Progenitor cell of endocrine pancreas (in vitro differentiated cells): ENCODE results near the gene TULP1. TPM values are rescaled to one million over a fixed set of nuclear protein-coding genes. Genes with fewer than 3 reads are reported as not detected.

Experiments
- DNase-seq: peaks from one replicate; pipeline ENCODE4 v3.0.0; 2021; ENCODE audit warnings: low spot score; ENCODE audit not compliant: unreplicated experiment
- H3K27ac Mint-ChIP-seq: 2 replicates; pipeline ENCODE4 v1.8.0; 2021; ENCODE audit warnings: mild to moderate bottlenecking, moderate library complexity, mixed read lengths
- H3K27me3 Mint-ChIP-seq: 2 replicates; pipeline ENCODE4 v1.8.0; 2021; ENCODE audit warnings: mixed read lengths
- H3K36me3 Mint-ChIP-seq: 2 replicates; pipeline ENCODE4 v1.8.0; 2022; ENCODE audit warnings: mixed read lengths; ENCODE audit not compliant: insufficient read depth
- H3K4me1 Mint-ChIP-seq: 2 replicates; pipeline ENCODE4 v1.8.0; 2021; ENCODE audit warnings: low read depth, mixed read lengths
- H3K4me3 Mint-ChIP-seq: 2 replicates; pipeline ENCODE4 v1.8.0; 2021; ENCODE audit warnings: low read depth, mild to moderate bottlenecking, moderate library complexity, mixed read lengths
- H3K9me3 Mint-ChIP-seq: 2 replicates; pipeline ENCODE4 v1.8.0; 2021; ENCODE audit warnings: low read depth, mixed read lengths
- total RNA-seq: library from RNA; stranded (reverse); gene quantifications from 2 replicates; pipeline ENCODE4 v1.2.1, GENCODE V29; 2021
- TF ChIP-seq, protein P1 (sequence below): fragments of 200-600 bp; sonication (generic); IDR thresholded peaks from one replicate; pipeline ENCODE4 v1.5.0; 2021; ENCODE audit warnings: antibody characterized with exemption, mild to moderate bottlenecking; ENCODE audit not compliant: unreplicated experiment

The TULP1 gene
- total RNA-seq, 1 donor from 2014 or later = 0.22 TPM

DNA sequence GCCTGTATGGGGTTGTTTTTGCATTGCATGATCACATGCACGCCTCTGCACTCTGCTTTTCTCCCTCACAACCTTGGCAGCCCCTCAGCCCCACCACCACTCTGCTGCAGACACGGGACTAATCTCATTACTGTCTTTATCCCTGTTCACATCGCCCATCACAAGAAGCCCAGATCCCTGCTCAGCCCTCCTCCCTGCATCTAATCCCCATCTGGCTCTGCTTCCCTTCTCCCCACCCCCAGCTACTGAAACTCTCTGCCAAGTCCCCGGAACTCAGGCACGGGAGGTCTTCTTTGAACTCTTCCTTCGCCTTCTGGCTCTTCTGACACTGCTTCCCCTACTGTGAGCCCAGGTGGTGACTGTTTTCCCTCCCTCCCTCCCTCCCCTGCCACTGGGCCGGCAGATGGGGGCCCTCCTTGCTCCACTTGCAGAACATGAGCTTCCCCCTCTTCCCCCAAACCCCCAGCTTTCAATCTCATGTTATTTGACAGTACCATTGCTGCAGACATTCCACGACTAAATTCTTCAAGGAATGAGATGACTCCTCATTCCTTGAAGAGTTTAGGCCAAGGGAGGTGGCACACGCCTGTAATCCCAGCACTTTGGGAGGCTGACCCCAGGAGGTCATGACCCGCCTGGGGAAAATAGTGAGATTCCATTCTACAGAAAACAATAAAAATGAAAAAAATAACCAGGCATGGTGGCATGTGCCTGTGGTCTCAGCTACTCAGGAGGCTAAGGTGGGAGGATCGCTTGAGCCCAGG, 21.9 kb upstream of the TULP1 start:
- no peak for DNase-seq
- TF ChIP-seq, protein P1, sequence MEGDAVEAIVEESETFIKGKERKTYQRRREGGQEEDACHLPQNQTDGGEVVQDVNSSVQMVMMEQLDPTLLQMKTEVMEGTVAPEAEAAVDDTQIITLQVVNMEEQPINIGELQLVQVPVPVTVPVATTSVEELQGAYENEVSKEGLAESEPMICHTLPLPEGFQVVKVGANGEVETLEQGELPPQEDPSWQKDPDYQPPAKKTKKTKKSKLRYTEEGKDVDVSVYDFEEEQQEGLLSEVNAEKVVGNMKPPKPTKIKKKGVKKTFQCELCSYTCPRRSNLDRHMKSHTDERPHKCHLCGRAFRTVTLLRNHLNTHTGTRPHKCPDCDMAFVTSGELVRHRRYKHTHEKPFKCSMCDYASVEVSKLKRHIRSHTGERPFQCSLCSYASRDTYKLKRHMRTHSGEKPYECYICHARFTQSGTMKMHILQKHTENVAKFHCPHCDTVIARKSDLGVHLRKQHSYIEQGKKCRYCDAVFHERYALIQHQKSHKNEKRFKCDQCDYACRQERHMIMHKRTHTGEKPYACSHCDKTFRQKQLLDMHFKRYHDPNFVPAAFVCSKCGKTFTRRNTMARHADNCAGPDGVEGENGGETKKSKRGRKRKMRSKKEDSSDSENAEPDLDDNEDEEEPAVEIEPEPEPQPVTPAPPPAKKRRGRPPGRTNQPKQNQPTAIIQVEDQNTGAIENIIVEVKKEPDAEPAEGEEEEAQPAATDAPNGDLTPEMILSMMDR = no peak
- Mint-ChIP-seq H3K27ac (no peak overlapping the region), H3K36me3 (no peaks in the 10 kb centered on the region), H3K4me1 (peaks cover 2% of the 10 kb centered on the region), H3K4me3 (no peak overlapping the region), H3K27me3 (peaks cover 8% of the 10 kb centered on the region), H3K9me3 (no peaks in the 10 kb centered on the region)

DNA sequence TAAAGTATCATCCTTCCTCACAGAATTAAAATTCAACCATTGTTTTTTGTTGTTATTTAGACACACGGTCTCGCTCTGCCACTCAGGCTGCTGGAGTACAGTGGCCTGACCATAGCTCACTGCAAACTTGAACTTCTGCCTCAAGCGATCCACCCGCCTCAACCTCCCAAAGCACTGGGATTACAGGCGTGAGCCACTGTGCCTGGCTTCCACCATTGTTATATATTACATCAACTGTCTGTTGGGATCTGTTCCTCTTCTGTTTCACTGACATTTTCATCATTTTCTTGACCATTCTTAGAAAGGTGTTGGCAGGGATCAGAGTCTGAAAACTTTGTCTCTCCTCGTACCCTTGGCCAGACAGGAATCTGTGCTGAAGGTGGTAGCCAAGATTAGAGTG, 21.3 kb upstream of the TULP1 start:
- Mint-ChIP-seq H3K27me3 (peaks cover 8% of the 10 kb centered on the region), H3K4me3 (no peak overlapping the region), H3K9me3 (no peaks in the 10 kb centered on the region), H3K27ac (no peak overlapping the region), H3K36me3 (no peaks in the 10 kb centered on the region), H3K4me1 (peaks cover 2% of the 10 kb centered on the region)
- DNase-seq = no peak
- TF ChIP-seq, protein P1 = no peak

DNA sequence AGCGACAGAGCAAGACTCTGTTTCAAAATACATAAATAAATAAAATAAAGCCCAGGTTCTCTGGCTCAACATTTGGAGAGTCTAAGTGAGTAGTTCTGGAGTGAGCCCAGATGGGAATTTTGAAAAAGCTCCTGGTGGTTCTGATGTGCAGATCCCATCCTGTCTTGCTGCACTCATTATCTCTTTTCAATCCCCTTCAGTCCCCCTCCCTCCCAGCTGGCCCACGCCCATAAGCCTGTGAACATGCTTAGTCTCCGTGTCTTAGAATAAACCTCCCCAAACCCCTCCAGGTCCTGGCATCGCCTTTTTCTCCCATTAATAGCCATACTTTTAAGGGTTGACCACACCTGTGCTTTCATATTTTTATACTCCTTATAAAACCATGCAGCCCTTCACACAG, 19.4 kb upstream of the TULP1 start:
- TF ChIP-seq, protein P1 = no peak
- H3K4me1 Mint-ChIP-seq = peaks cover 2% of the 10 kb centered on the region

DNA sequence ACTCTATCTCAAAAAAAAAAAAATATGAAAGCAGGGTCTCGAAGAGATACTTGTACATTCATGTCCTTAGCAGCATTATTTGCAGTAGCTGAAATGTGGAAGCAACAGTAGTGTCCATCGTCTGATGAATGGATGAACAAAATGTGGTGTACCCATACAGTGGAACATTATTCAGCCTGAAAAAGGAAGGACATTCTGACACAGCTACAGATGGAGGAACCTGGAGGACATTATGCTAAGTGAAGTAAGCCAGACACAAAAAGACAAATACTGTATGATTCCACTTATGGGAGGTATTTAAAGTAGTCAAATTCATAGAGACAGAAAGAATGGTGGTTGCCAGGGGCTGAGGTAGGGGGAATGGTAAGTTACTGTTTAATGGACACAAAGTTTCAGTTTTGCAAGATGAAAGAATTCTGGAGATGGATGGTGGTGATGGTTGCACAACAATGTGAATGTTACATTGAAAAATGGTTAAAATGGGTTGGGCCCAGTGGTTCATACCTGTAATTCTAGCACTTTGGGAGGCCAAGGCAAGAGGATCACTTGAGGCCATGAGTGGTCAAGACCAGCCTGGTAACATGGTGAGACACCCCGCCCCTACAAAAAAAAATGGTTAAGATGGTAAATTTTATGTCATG, 11.8 kb upstream of the TULP1 start:
- H3K9me3 Mint-ChIP-seq = no peaks in the 10 kb centered on the region
- H3K36me3 Mint-ChIP-seq = no peaks in the 10 kb centered on the region
- no peak overlapping the region for H3K4me3 Mint-ChIP-seq
- H3K27ac Mint-ChIP-seq = no peak overlapping the region
- TF ChIP-seq, protein P1 = no peak
- no peak for DNase-seq
- peaks cover 18% of the 10 kb centered on the region for H3K27me3 Mint-ChIP-seq
- no peaks in the 10 kb centered on the region for H3K4me1 Mint-ChIP-seq

More for the DNA sequence above, 19.4 kb upstream of the TULP1 start:
- Mint-ChIP-seq H3K9me3 (no peaks in the 10 kb centered on the region), H3K4me3 (no peak overlapping the region), H3K27me3 (peaks cover 14% of the 10 kb centered on the region), H3K27ac (no peak overlapping the region), H3K36me3 (no peaks in the 10 kb centered on the region)
- no peak for DNase-seq

DNA sequence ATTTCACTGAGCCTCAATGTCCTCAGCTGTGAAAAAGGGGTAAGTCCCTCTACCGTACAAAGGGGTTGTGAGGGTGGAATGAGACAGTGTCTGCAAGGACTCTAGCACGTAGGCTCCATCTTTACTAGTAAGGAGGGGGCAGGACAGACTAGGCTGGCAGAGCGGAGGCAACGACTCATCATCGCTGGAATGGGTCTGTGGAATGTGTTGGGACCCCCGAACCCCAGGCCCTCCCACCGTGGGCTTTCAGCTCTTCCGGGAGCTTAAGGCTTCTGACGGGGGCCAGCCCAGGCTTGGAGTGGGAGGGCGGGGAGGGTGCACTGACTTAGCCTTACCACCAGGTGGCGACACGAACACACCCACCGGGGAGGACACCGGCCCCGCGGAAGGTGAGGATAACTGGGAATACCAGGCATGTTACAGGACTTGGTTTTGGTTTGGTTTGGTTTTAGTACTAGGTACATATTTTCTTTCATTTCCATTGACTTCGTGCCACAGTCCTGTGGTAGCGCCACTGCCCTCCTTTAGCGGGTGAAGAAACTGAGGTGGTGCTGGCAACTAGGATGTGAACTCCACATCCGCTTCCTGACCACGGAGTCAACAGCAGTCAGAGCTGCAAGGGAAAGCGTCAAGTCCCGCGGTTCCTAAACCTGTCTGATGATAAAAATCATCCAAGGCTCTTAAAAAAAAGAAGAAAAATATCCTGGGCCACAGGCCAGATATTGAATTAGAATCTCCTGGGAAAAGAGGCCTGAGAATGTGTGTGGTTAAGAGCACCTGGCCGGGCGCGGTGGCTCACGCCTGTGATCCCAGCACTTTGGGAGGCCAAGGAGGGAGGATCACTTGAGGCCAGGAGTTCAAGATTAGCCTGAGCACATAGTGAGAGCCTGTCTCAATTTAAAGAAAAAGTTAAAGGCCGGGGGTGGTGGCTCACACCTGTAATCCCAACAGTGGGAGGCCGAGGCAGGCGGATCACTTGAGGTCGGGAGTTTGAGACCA, 10.3 kb upstream of the TULP1 start:
- H3K27me3 Mint-ChIP-seq = peaks cover 15% of the 10 kb centered on the region
- H3K4me3 Mint-ChIP-seq = no peak overlapping the region
- H3K27ac Mint-ChIP-seq = no peak overlapping the region
- no peaks in the 10 kb centered on the region for H3K9me3 Mint-ChIP-seq
- H3K4me1 Mint-ChIP-seq = no peaks in the 10 kb centered on the region
- TF ChIP-seq, protein P1 = peak; percentile 98
- DNase-seq = peak; percentile 81
- H3K36me3 Mint-ChIP-seq = no peaks in the 10 kb centered on the region
